Keratinocyte (primary cell): ENCODE data around the gene ENDOG. TPM values are rescaled to one million over a fixed set of nuclear protein-coding genes. Genes with fewer than 3 reads are reported as not detected.

ENCODE experiments used
- DNase-seq: peaks from one replicate; pipeline ENCODE4 v3.0.0-alpha.2; 2011; ENCODE audit warnings: low read depth, missing footprints, low spot score
- FAIRE-seq: peaks from 2 replicates; lab custom pipeline; 2011; peaks lifted over from hg19 to GRCh38; lab: Jason Lieb, UNC
- H2AFZ ChIP-seq: 2 replicates; pipeline ENCODE4 v1.6.0; 2012; ENCODE audit warnings: low read length, control low read depth, inconsistent platforms; ENCODE audit not compliant: control insufficient read depth
- H3K27ac ChIP-seq: 2 replicates; pipeline ENCODE4 v1.5.1; 2011; ENCODE audit warnings: low read length; ENCODE audit not compliant: control insufficient read depth, insufficient read depth
- H3K27me3 ChIP-seq: 3 replicates; pipeline ENCODE4 v1.6.0; 2011; ENCODE audit warnings: low read length; ENCODE audit not compliant: control insufficient read depth, insufficient read depth; ENCODE audit errors: extremely low read depth
- H3K36me3 ChIP-seq, 2 experiments: 2 replicates in 1 of 2; 3 replicates in 1 of 2; pipeline ENCODE4 v1.5.1; 2011; ENCODE audit warnings: low read length in 2 of 2, mild to moderate bottlenecking in 1 of 2; ENCODE audit not compliant: control insufficient read depth in 2 of 2, insufficient read depth in 2 of 2; ENCODE audit errors: extremely low read depth in 1 of 2
- H3K4me1 ChIP-seq: 3 replicates; pipeline ENCODE4 v1.5.1; 2011; ENCODE audit warnings: low read length; ENCODE audit not compliant: control insufficient read depth, insufficient read depth; ENCODE audit errors: extremely low read depth
- H3K4me2 ChIP-seq: 3 replicates; pipeline ENCODE4 v1.6.0; 2011; ENCODE audit warnings: low read depth, low read length; ENCODE audit not compliant: control insufficient read depth, insufficient read depth; ENCODE audit errors: extremely low read depth
- H3K4me3 ChIP-seq, 3 experiments: fragments of 200-600 bp in 1 of 3; sonication (generic) in 1 of 3; 2 replicates in 2 of 3; 3 replicates in 1 of 3; pipeline ENCODE4 v1.5.1; 2011 to 2016; ENCODE audit warnings: low read length in 3 of 3, mild to moderate bottlenecking in 3 of 3, control low read depth in 2 of 3, inconsistent platforms in 1 of 3, low read depth in 1 of 3, mixed read lengths in 1 of 3, mixed run types in 1 of 3, moderate library complexity in 1 of 3; ENCODE audit not compliant: control insufficient read depth in 2 of 3, insufficient read depth in 2 of 3; ENCODE audit errors: extremely low read depth in 1 of 3
- H3K79me2 ChIP-seq: 2 replicates; pipeline ENCODE4 v1.6.0; 2012; ENCODE audit warnings: low read length; ENCODE audit not compliant: control insufficient read depth, insufficient read depth
- H3K9ac ChIP-seq: 3 replicates; pipeline ENCODE4 v1.6.0; 2011; ENCODE audit warnings: low read length; ENCODE audit not compliant: control insufficient read depth, insufficient read depth; ENCODE audit errors: extremely low read depth
- H3K9me1 ChIP-seq: 3 replicates; pipeline ENCODE4 v1.6.0; 2011; ENCODE audit warnings: low read length; ENCODE audit not compliant: control insufficient read depth, insufficient read depth; ENCODE audit errors: extremely low read depth
- H3K9me3 ChIP-seq: 2 replicates; pipeline ENCODE4 v1.5.1; 2012; ENCODE audit warnings: low read depth, low read length; ENCODE audit not compliant: control insufficient read depth
- H4K20me1 ChIP-seq: 3 replicates; pipeline ENCODE4 v1.6.0; 2011; ENCODE audit warnings: low read length; ENCODE audit not compliant: control insufficient read depth, insufficient read depth; ENCODE audit errors: extremely low read depth
- EZH2 ChIP-seq: IDR thresholded peaks from one replicate; pipeline ENCODE4 v1.6.1; 2012; ENCODE audit warnings: inconsistent platforms, mild to moderate bottlenecking, low read length, moderate library complexity
- dilution Hi-C: fragments of 300-500 bp; cut with MboI; formaldehyde crosslinking; loops from one replicate; pipeline ENCODE4 v1.7.0; 2020; ENCODE audit warnings: low sequenced_read_pairs; ENCODE audit not compliant: extremely low pct_ligation_motif_present
- polyA plus RNA-seq, 5 experiments: library from polyadenylated mRNA; depleted of rRNA in 3 of 5; stranded (reverse) in 3 of 5; stranded (forward) in 1 of 5; unstranded in 1 of 5; fragments of >200 nt; gene quantifications; 1 replicate in 1 of 5; 2 replicates in 3 of 5; 3 replicates in 1 of 5; pipeline versions ENCODE4 v1.2.1 to v1.2.3, GENCODE V29; 2011 to 2012; ENCODE audit warnings: missing spikeins in 2 of 5, low read depth in 1 of 5, low replicate concordance in 1 of 5
- TF ChIP-seq, protein P1 (sequence below), 3 experiments: IDR thresholded peaks in 1 of 3; conservative IDR thresholded peaks in 1 of 3; optimal IDR thresholded peaks in 1 of 3; 2 replicates in 2 of 3; 3 replicates in 1 of 3; pipeline versions ENCODE3 to v1.5.1; 2011; ENCODE audit warnings: low read length in 3 of 3, mild to moderate bottlenecking in 3 of 3, moderate library complexity in 2 of 3, control low read depth in 1 of 3, inconsistent platforms in 1 of 3; ENCODE audit not compliant: insufficient read depth in 2 of 3; ENCODE audit errors: extremely low read depth in 1 of 3

Gene ENDOG
- polyA plus RNA-seq, 1 donor (not counting 4 experiments of a cell fraction or from before 2014, with no cell fraction given), result 10.2 TPM

DNA sequence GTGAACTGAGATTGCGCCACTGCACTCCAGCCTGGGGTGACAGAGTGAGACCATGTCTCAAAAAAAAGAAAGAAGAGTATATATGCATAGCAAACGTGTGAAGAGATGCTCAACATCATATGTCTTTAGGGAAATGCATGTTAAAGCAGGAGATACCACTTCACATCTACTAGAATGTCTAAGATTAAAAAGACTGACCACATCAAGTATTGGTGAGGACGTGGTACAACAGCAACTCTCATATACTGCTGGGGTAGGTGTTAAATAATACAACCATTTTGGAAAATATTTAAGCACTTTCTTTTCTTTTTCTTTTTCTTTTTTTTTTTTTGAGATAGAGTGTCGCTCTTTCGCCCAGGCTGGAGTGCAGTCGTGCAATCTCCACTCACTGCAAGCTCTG is 32.9 kb upstream of the ENDOG start:
- DNase-seq (no peak), FAIRE-seq (no peak)
- Histone ChIP-seq H4K20me1 (no peaks in the 10 kb centered on the region), H3K27me3 (no peaks in the 10 kb centered on the region), H3K4me2 (no peak overlapping the region), H3K9ac (no peak overlapping the region), H3K36me3 (peaks cover 0 to 1% of the 10 kb centered on the region in 2 experiments), H3K9me3 (no peaks in the 10 kb centered on the region), H2AFZ (no peak overlapping the region), H3K4me1 (peaks cover 10% of the 10 kb centered on the region), H3K9me1 (no peaks in the 10 kb centered on the region), H3K4me3 (no peak overlapping the region), H3K27ac (no peak overlapping the region), H3K79me2 (peaks cover 10% of the 10 kb centered on the region)
- TF ChIP-seq EZH2, result no peak
- TF ChIP-seq, protein P1, sequence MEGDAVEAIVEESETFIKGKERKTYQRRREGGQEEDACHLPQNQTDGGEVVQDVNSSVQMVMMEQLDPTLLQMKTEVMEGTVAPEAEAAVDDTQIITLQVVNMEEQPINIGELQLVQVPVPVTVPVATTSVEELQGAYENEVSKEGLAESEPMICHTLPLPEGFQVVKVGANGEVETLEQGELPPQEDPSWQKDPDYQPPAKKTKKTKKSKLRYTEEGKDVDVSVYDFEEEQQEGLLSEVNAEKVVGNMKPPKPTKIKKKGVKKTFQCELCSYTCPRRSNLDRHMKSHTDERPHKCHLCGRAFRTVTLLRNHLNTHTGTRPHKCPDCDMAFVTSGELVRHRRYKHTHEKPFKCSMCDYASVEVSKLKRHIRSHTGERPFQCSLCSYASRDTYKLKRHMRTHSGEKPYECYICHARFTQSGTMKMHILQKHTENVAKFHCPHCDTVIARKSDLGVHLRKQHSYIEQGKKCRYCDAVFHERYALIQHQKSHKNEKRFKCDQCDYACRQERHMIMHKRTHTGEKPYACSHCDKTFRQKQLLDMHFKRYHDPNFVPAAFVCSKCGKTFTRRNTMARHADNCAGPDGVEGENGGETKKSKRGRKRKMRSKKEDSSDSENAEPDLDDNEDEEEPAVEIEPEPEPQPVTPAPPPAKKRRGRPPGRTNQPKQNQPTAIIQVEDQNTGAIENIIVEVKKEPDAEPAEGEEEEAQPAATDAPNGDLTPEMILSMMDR (optimal IDR thresholded peaks at IDR 0.05 in 1 of 3, IDR thresholded peaks at IDR 0.05 in 1 of 3, conservative IDR thresholded peaks at IDR 0.05 in 1 of 3; ENCODE audit: extremely low read depth in 1 of 3, insufficient read depth in 2 of 3, low read length in 3 of 3), result no peak
- dilution Hi-C loops, result no loop called here

DNA sequence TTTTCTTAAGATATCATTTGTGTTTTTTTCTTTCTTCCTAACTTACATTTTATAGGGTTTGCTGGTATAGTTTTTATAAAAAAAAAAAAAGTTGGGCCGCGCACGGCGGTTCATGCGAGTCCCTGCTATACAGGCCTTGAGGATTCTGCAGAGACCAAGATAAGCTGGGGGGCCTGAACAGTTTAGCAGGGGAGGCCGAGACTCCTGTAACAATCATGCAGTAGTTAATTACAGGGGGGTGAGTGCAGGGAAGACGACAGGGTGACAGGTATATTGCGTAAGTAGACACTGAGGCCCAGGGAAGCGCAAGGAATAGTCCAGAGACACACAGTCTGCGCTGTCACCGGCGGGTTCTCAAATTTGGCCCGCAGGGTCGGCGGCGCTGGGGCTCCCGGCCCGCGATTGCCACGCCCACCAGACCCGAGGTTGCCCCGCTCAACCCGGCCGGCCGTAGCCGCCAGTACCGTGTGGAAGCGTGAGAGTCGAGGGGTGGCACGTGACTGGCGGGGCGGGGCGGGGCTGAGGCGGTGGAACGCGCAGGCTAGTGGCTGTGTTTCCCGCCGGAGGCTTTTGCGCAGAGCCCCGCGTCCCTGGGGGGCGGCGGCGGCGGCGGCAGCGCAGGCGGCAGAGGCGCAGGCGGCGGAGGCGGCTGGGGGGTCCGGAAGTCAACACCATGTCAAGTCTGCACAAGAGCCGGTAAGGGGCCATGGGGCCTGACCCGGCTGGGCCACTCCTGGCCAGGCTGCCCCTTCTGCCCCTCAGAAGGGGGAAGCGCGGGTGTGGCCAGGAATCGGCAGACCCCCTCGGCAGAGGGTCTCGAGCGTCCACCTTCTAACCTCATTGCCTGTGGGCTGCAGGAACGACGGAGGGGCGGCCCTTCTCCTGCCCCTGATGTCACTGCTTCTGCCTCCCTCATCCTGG is 31.4 kb upstream of the ENDOG start, which contains the start of gene TBC1D13:
TSS of gene TBC1D13 (plus strand) at position 573 of the 921 bp plus-strand sequence. CDS start at position 674, 101 bp downstream.
- peaks cover 10% of the 10 kb centered on the region for H3K4me1 ChIP-seq
- H4K20me1 ChIP-seq, result no peaks in the 10 kb centered on the region
- no peaks in the 10 kb centered on the region for H3K9me3 ChIP-seq
- dilution Hi-C loops, result no loop called here
- peak within 1 kb of the TSS; percentile 92 for H2AFZ ChIP-seq
- no peak for DNase-seq
- H3K4me2 ChIP-seq, result peak within 1 kb of the TSS; percentile 92
- peaks cover 6% of the 10 kb centered on the region in 2 experiments for H3K36me3 ChIP-seq
- H3K4me3 ChIP-seq, result peak within 1 kb of the TSS; percentile 78 to 98 (median 94)
- no peaks in the 10 kb centered on the region for H3K9me1 ChIP-seq
- H3K9ac ChIP-seq, result peak within 1 kb of the TSS; percentile 85
- H3K27ac ChIP-seq, result peak within 1 kb of the TSS; percentile 61
- H3K27me3 ChIP-seq, result no peaks in the 10 kb centered on the region
- peaks cover 10% of the 10 kb centered on the region for H3K79me2 ChIP-seq
- FAIRE-seq, result no peak
- no peak for TF ChIP-seq EZH2
- TF ChIP-seq, protein P1 (optimal IDR thresholded peaks at IDR 0.05 in 1 of 3, IDR thresholded peaks at IDR 0.05 in 1 of 3, conservative IDR thresholded peaks at IDR 0.05 in 1 of 3; ENCODE audit: extremely low read depth in 1 of 3, insufficient read depth in 2 of 3, low read length in 3 of 3), result no peak
